ENCODE results near the gene ARAF.

Gene ARAF

GRCh38 chrX:47563801-47564315 is 2.9 kb downstream of the ARAF start:
- H3K4me3 ChIP-seq (ENCODE audit: low read depth in 1 of 5, low read length in 5 of 5) = no peak overlapping the region
- H3K9me3 ChIP-seq (ENCODE audit: control insufficient read depth in 5 of 5, low read length in 5 of 5) = peaks cover 0 to 5% (median 0%) of the 10 kb centered on the region in 5 donors
- H3K4me1 ChIP-seq (ENCODE audit: control insufficient read depth in 5 of 5, insufficient read depth in 5 of 5, low read length in 5 of 5) = peaks cover 3 to 24% (median 10%) of the 10 kb centered on the region in 5 donors
- H3K9ac ChIP-seq (ENCODE audit: low read length in 5 of 5) = no peak overlapping the region
- peaks cover 4 to 51% (median 37%) of the 10 kb centered on the region in 5 donors for H3K36me3 ChIP-seq (ENCODE audit: control insufficient read depth in 5 of 5, insufficient read depth in 5 of 5, low read length in 5 of 5)
- no peak overlapping the region for H3K27ac ChIP-seq (ENCODE audit: low read depth, low read length)
- H3K27me3 ChIP-seq (ENCODE audit: control insufficient read depth in 5 of 5, insufficient read depth in 4 of 5, low read length in 5 of 5) = peaks cover 0 to 3% (median 0%) of the 10 kb centered on the region in 5 donors

GRCh38 chrX:47564438-47565085 is 3.6 kb downstream of the ARAF start:
- Histone ChIP-seq H3K36me3 (ENCODE audit: control insufficient read depth in 5 of 5, insufficient read depth in 5 of 5, low read length in 5 of 5) (peaks cover 4 to 58% (median 42%) of the 10 kb centered on the region in 5 donors), H3K9me3 (ENCODE audit: control insufficient read depth in 5 of 5, low read length in 5 of 5) (peaks cover 0 to 5% (median 0%) of the 10 kb centered on the region in 5 donors), H3K27me3 (ENCODE audit: control insufficient read depth in 5 of 5, insufficient read depth in 4 of 5, low read length in 5 of 5) (peaks cover 0 to 4% (median 0%) of the 10 kb centered on the region in 5 donors), H3K27ac (ENCODE audit: low read depth, low read length) (no peak overlapping the region), H3K4me3 (ENCODE audit: low read depth in 1 of 5, low read length in 5 of 5) (no peak overlapping the region), H3K4me1 (ENCODE audit: control insufficient read depth in 5 of 5, insufficient read depth in 5 of 5, low read length in 5 of 5) (peaks cover 3 to 24% (median 10%) of the 10 kb centered on the region in 5 donors), H3K9ac (ENCODE audit: low read length in 5 of 5) (no peak overlapping the region)

- Histone ChIP-seq H3K9me3 (ENCODE audit: control insufficient read depth in 5 of 5, low read length in 5 of 5) (no peaks in the 10 kb centered on the region), H3K27ac (ENCODE audit: low read depth, low read length) (no peak overlapping the region), H3K4me1 (ENCODE audit: control insufficient read depth in 5 of 5, insufficient read depth in 5 of 5, low read length in 5 of 5) (peaks cover 2 to 10% (median 5%) of the 10 kb centered on the region in 5 donors), H3K27me3 (ENCODE audit: control insufficient read depth in 5 of 5, insufficient read depth in 4 of 5, low read length in 5 of 5) (peaks cover 0 to 9% (median 3%) of the 10 kb centered on the region in 5 donors), H3K9ac (ENCODE audit: low read length in 5 of 5) (no peak overlapping the region), H3K4me3 (ENCODE audit: low read depth in 1 of 5, low read length in 5 of 5) (no peak overlapping the region), H3K36me3 (ENCODE audit: control insufficient read depth in 5 of 5, insufficient read depth in 5 of 5, low read length in 5 of 5) (peaks cover 4 to 80% (median 57%) of the 10 kb centered on the region in 5 donors)
Observed at GRCh38 chrX:47566841-47567240, 5.8 kb downstream of the ARAF start.

GRCh38 chrX:47568656-47569295 is 7.8 kb downstream of the ARAF start:
- H3K9me3 ChIP-seq (ENCODE audit: control insufficient read depth in 5 of 5, low read length in 5 of 5) = no peaks in the 10 kb centered on the region
- H3K36me3 ChIP-seq (ENCODE audit: control insufficient read depth in 5 of 5, insufficient read depth in 5 of 5, low read length in 5 of 5) = peaks cover 4 to 72% (median 48%) of the 10 kb centered on the region in 5 donors
- no peak overlapping the region for H3K9ac ChIP-seq (ENCODE audit: low read length in 5 of 5)
- no peak overlapping the region for H3K27ac ChIP-seq (ENCODE audit: low read depth, low read length)
- H3K4me1 ChIP-seq (ENCODE audit: control insufficient read depth in 5 of 5, insufficient read depth in 5 of 5, low read length in 5 of 5) = peaks cover 0 to 7% (median 0%) of the 10 kb centered on the region in 5 donors
- H3K27me3 ChIP-seq (ENCODE audit: control insufficient read depth in 5 of 5, insufficient read depth in 4 of 5, low read length in 5 of 5) = peaks cover 0 to 21% (median 13%) of the 10 kb centered on the region in 5 donors
- no peak overlapping the region for H3K4me3 ChIP-seq (ENCODE audit: low read depth in 1 of 5, low read length in 5 of 5)

GRCh38 chrX:47570794-47571193 is 9.8 kb downstream of the ARAF start:
- peaks cover 0 to 8% (median 0%) of the 10 kb centered on the region in 5 donors for H3K4me1 ChIP-seq (ENCODE audit: control insufficient read depth in 5 of 5, insufficient read depth in 5 of 5, low read length in 5 of 5)
- no peaks in the 10 kb centered on the region for H3K9me3 ChIP-seq (ENCODE audit: control insufficient read depth in 5 of 5, low read length in 5 of 5)
- no peak overlapping the region for H3K4me3 ChIP-seq (ENCODE audit: low read depth in 1 of 5, low read length in 5 of 5)
- H3K36me3 ChIP-seq (ENCODE audit: control insufficient read depth in 5 of 5, insufficient read depth in 5 of 5, low read length in 5 of 5) = peaks cover 4 to 56% (median 39%) of the 10 kb centered on the region in 5 donors
- no peak overlapping the region for H3K9ac ChIP-seq (ENCODE audit: low read length in 5 of 5)
- H3K27ac ChIP-seq (ENCODE audit: low read depth, low read length) = no peak overlapping the region
- peaks cover 0 to 25% (median 19%) of the 10 kb centered on the region in 5 donors for H3K27me3 ChIP-seq (ENCODE audit: control insufficient read depth in 5 of 5, insufficient read depth in 4 of 5, low read length in 5 of 5)

- Histone ChIP-seq H3K27ac (ENCODE audit: low read depth, low read length) (no peak overlapping the region), H3K9me3 (ENCODE audit: control insufficient read depth in 5 of 5, low read length in 5 of 5) (no peaks in the 10 kb centered on the region), H3K4me3 (ENCODE audit: low read depth in 1 of 5, low read length in 5 of 5) (no peak overlapping the region), H3K9ac (ENCODE audit: low read length in 5 of 5) (no peak overlapping the region), H3K36me3 (ENCODE audit: control insufficient read depth in 5 of 5, insufficient read depth in 5 of 5, low read length in 5 of 5) (peaks cover 4 to 56% (median 39%) of the 10 kb centered on the region in 5 donors), H3K27me3 (ENCODE audit: control insufficient read depth in 5 of 5, insufficient read depth in 4 of 5, low read length in 5 of 5) (peaks cover 0 to 27% (median 20%) of the 10 kb centered on the region in 5 donors), H3K4me1 (ENCODE audit: control insufficient read depth in 5 of 5, insufficient read depth in 5 of 5, low read length in 5 of 5) (peaks cover 0 to 8% (median 0%) of the 10 kb centered on the region in 5 donors)
Observed at GRCh38 chrX:47571215-47571614, 10.2 kb downstream of the ARAF start.

GRCh38 chrX:47571896-47572295 is 10.9 kb downstream of the ARAF start:
- no peak overlapping the region for H3K9ac ChIP-seq (ENCODE audit: low read length in 5 of 5)
- H3K9me3 ChIP-seq (ENCODE audit: control insufficient read depth in 5 of 5, low read length in 5 of 5) = no peaks in the 10 kb centered on the region
- H3K36me3 ChIP-seq (ENCODE audit: control insufficient read depth in 5 of 5, insufficient read depth in 5 of 5, low read length in 5 of 5) = peaks cover 4 to 52% (median 33%) of the 10 kb centered on the region in 5 donors
- H3K27ac ChIP-seq (ENCODE audit: low read depth, low read length) = no peak overlapping the region
- peaks cover 0 to 32% (median 25%) of the 10 kb centered on the region in 5 donors for H3K27me3 ChIP-seq (ENCODE audit: control insufficient read depth in 5 of 5, insufficient read depth in 4 of 5, low read length in 5 of 5)
- peaks cover 0 to 8% (median 0%) of the 10 kb centered on the region in 5 donors for H3K4me1 ChIP-seq (ENCODE audit: control insufficient read depth in 5 of 5, insufficient read depth in 5 of 5, low read length in 5 of 5)
- H3K4me3 ChIP-seq (ENCODE audit: low read depth in 1 of 5, low read length in 5 of 5) = no peak overlapping the region

GRCh38 chrX:47572773-47573340 is 11.9 kb downstream of the ARAF start:
- Histone ChIP-seq H3K27me3 (ENCODE audit: control insufficient read depth in 5 of 5, insufficient read depth in 4 of 5, low read length in 5 of 5) (peaks cover 0 to 36% (median 29%) of the 10 kb centered on the region in 5 donors), H3K9ac (ENCODE audit: low read length in 5 of 5) (no peak overlapping the region), H3K9me3 (ENCODE audit: control insufficient read depth in 5 of 5, low read length in 5 of 5) (no peaks in the 10 kb centered on the region), H3K27ac (ENCODE audit: low read depth, low read length) (no peak overlapping the region), H3K4me1 (ENCODE audit: control insufficient read depth in 5 of 5, insufficient read depth in 5 of 5, low read length in 5 of 5) (peaks cover 0 to 8% (median 0%) of the 10 kb centered on the region in 5 donors), H3K4me3 (ENCODE audit: low read depth in 1 of 5, low read length in 5 of 5) (no peak overlapping the region), H3K36me3 (ENCODE audit: control insufficient read depth in 5 of 5, insufficient read depth in 5 of 5, low read length in 5 of 5) (peaks cover 3 to 42% (median 27%) of the 10 kb centered on the region in 5 donors)

- H3K4me1 ChIP-seq (ENCODE audit: control insufficient read depth in 5 of 5, insufficient read depth in 5 of 5, low read length in 5 of 5) = peaks cover 0 to 8% (median 0%) of the 10 kb centered on the region in 5 donors
- peaks cover 0 to 36% (median 24%) of the 10 kb centered on the region in 5 donors for H3K36me3 ChIP-seq (ENCODE audit: control insufficient read depth in 5 of 5, insufficient read depth in 5 of 5, low read length in 5 of 5)
- H3K27ac ChIP-seq (ENCODE audit: low read depth, low read length) = no peak overlapping the region
- peaks cover 0 to 43% (median 29%) of the 10 kb centered on the region in 5 donors for H3K27me3 ChIP-seq (ENCODE audit: control insufficient read depth in 5 of 5, insufficient read depth in 4 of 5, low read length in 5 of 5)
- no peaks in the 10 kb centered on the region for H3K9me3 ChIP-seq (ENCODE audit: control insufficient read depth in 5 of 5, low read length in 5 of 5)
- H3K9ac ChIP-seq (ENCODE audit: low read length in 5 of 5) = no peak overlapping the region
- H3K4me3 ChIP-seq (ENCODE audit: low read depth in 1 of 5, low read length in 5 of 5) = peak overlapping the region in 2 of 5 donors; percentile 17 to 38
Observed at GRCh38 chrX:47573341-47574075, 12.5 kb downstream of the ARAF start.

Measured in subcutaneous abdominal adipose tissue (tissue), 5 donors.